PC-3 (cell line): Measurements from ENCODE around the gene KIF3A. TPM values are rescaled to one million over a fixed set of nuclear protein-coding genes. Genes with fewer than 3 reads are reported as not detected.

Source experiments
- ATAC-seq: fragments of 200-7000 bp; cut with Tn5 transposase; 2 replicates; pipeline ENCODE4 v1.9.1; 2020; ENCODE audit warnings: mild to moderate bottlenecking, moderate library complexity
- BruUV-seq: library from RNA; stranded (reverse); fragments of 400-500 nt; replicated peaks from 2 replicates; lab custom pipeline; 2021; lab: Mats Ljungman, UMichigan
- CTCF ChIA-PET: fragments of 300-600 bp; sonication (Branson Sonifier 250); formaldehyde crosslinking; loops from one replicate; lab custom pipeline; 2022; ENCODE audit warnings: antibody characterized with exemption; lab: Charles Lee
- POLR2A ChIA-PET: fragments of 300-600 bp; sonication (Branson Sonifier 250); formaldehyde crosslinking; loops from one replicate; lab custom pipeline; 2022; ENCODE audit warnings: antibody characterized with exemption; ENCODE audit not compliant: unreplicated experiment; lab: Charles Lee
- DNase-seq: peaks from one replicate; pipeline ENCODE4 v3.0.0-alpha.2; 2015
- H2AFZ ChIP-seq: fragments of 300-600 bp; sonication (generic); 2 replicates; pipeline ENCODE4 v1.6.0; 2016; ENCODE audit warnings: antibody characterized with exemption, low read length
- H3F3A ChIP-seq: fragments of 300-600 bp; sonication (generic); one replicate; pipeline ENCODE4 v1.6.0; 2017; ENCODE audit warnings: antibody characterized with exemption, low read length, control low read depth, mild to moderate bottlenecking; ENCODE audit not compliant: unreplicated experiment
- H3K27ac ChIP-seq: fragments of 300-600 bp; sonication (generic); 2 replicates; pipeline ENCODE4 v1.5.1; 2016; ENCODE audit warnings: mild to moderate bottlenecking, low read length
- H3K27me3 ChIP-seq: fragments of 300-600 bp; sonication (generic); 2 replicates; pipeline ENCODE4 v1.6.1; 2016; ENCODE audit warnings: low read length, mixed read lengths
- H3K36me3 ChIP-seq: fragments of 300-600 bp; sonication (generic); 2 replicates; pipeline ENCODE4 v1.6.1; 2016; ENCODE audit warnings: low read depth, mixed run types, low read length, mixed read lengths
- H3K4me1 ChIP-seq: fragments of 300-600 bp; sonication (generic); 2 replicates; pipeline ENCODE4 v1.5.1; 2016; ENCODE audit warnings: low read length; ENCODE audit not compliant: insufficient read depth
- H3K4me2 ChIP-seq: fragments of 300-600 bp; sonication (generic); 2 replicates; pipeline ENCODE4 v1.6.0; 2016; ENCODE audit warnings: low read length
- H3K4me3 ChIP-seq: fragments of 300-600 bp; sonication (generic); 2 replicates; pipeline ENCODE4 v1.5.1; 2016; ENCODE audit warnings: mild to moderate bottlenecking, low read length, mixed read lengths
- H3K79me2 ChIP-seq: fragments of 300-600 bp; sonication (generic); 2 replicates; pipeline ENCODE4 v1.6.1; 2017; ENCODE audit warnings: low read length, mixed read lengths
- H3K9ac ChIP-seq: fragments of 300-600 bp; sonication (generic); 2 replicates; pipeline ENCODE4 v1.6.0; 2016; ENCODE audit warnings: mild to moderate bottlenecking, low read length
- H3K9me2 ChIP-seq: fragments of 300-600 bp; sonication (generic); replicated peaks from 2 replicates; pipeline ENCODE4 v1.6.1; 2016; ENCODE audit warnings: mixed run types, low read length, mixed read lengths
- H3K9me3 ChIP-seq: fragments of 300-600 bp; sonication (generic); 2 replicates; pipeline ENCODE4 v1.6.1; 2016; ENCODE audit warnings: low read length, mixed read lengths
- H4K20me1 ChIP-seq: fragments of 300-600 bp; sonication (generic); 2 replicates; pipeline ENCODE4 v1.6.1; 2016; ENCODE audit warnings: low read length, mixed read lengths
- CTCF ChIP-seq: fragments of 300-600 bp; sonication (generic); conservative IDR thresholded peaks from 2 replicates; pipeline ENCODE4 v1.5.1; 2017; ENCODE audit warnings: antibody characterized with exemption, low read depth, mild to moderate bottlenecking, low read length
- EZH2 ChIP-seq: fragments of 300-600 bp; sonication (generic); IDR thresholded peaks from one replicate; pipeline ENCODE4 v1.6.1; 2017; ENCODE audit warnings: antibody characterized with exemption, mild to moderate bottlenecking, low read length; ENCODE audit not compliant: unreplicated experiment
- EZH2phosphoT487 ChIP-seq: fragments of 300-600 bp; sonication (generic); IDR thresholded peaks from 2 replicates; pipeline ENCODE4 v1.6.1; 2018; ENCODE audit warnings: mild to moderate bottlenecking, antibody characterized with exemption, low read length, borderline replicate concordance
- intact Hi-C: fragments of 100-400 bp; cut with micrococcal nuclease; formaldehyde crosslinking; loops from 2 replicates; pipeline ENCODE4 v1.9.0; 2023
- total RNA-seq: library from RNA; depleted of rRNA; stranded (reverse); fragments of >200 nt; gene quantifications from 2 replicates; pipeline ENCODE4 v1.2.3, GENCODE V29; 2014

KIF3A gene
- total RNA-seq, 1 experiment from 2014 or later: 5.7 TPM

- no TSS peak for BruUV-seq
- H3K9me2 ChIP-seq: no peaks in the 10 kb centered on the region
These were observed 24.2 kb upstream of the KIF3A start for GRCh38 chr5:132761321-132762240.

GRCh38 chr5:132760601-132761317 lies 23.4 kb upstream of the KIF3A start:
- DNase-seq (no peak), ATAC-seq (no peak)
- ChIA-PET CTCF (no interaction called here), POLR2A (no interaction called here)
- Histone ChIP-seq H3K36me3 (no peaks in the 10 kb centered on the region; the same call in 1 of the 2 replicates), H3K27me3 (no peaks in the 10 kb centered on the region), H2AFZ (no peak overlapping the region), H3K9me2 (no peaks in the 10 kb centered on the region), H3K9me3 (no peaks in the 10 kb centered on the region), H4K20me1 (no peaks in the 10 kb centered on the region), H3K4me2 (no peak overlapping the region), H3K9ac (no peak overlapping the region), H3F3A (no peaks in the 10 kb centered on the region), H3K27ac (no peak overlapping the region), H3K79me2 (no peaks in the 10 kb centered on the region), H3K4me1 (no peaks in the 10 kb centered on the region), H3K4me3 (no peak overlapping the region)
- no TSS peak for BruUV-seq
- intact Hi-C loops: no loop called here
- TF ChIP-seq EZH2: no peak
- no peak for TF ChIP-seq EZH2phosphoT487
- no peak for TF ChIP-seq CTCF

More at GRCh38 chr5:132761321-132762240, 24.2 kb upstream of the KIF3A start:
- ATAC-seq (no peak), DNase-seq (no peak)
- no peaks in the 10 kb centered on the region; the same call in 1 of the 2 replicates for H3K36me3 ChIP-seq
- H4K20me1 ChIP-seq: no peaks in the 10 kb centered on the region
- no peaks in the 10 kb centered on the region for H3F3A ChIP-seq
- intact Hi-C loops: no loop called here
- no peak overlapping the region for H3K27ac ChIP-seq
- no peaks in the 10 kb centered on the region for H3K4me1 ChIP-seq
- no peak overlapping the region for H2AFZ ChIP-seq
- H3K9me3 ChIP-seq: no peaks in the 10 kb centered on the region
- ChIA-PET CTCF (no interaction called here), POLR2A (no interaction called here)
- no peaks in the 10 kb centered on the region for H3K79me2 ChIP-seq
- no peak overlapping the region for H3K9ac ChIP-seq
- no peak overlapping the region for H3K4me3 ChIP-seq
- TF ChIP-seq EZH2 (no peak), CTCF (no peak), EZH2phosphoT487 (no peak)
- H3K4me2 ChIP-seq: no peak overlapping the region
- H3K27me3 ChIP-seq: no peaks in the 10 kb centered on the region

GRCh38 chr5:132760049-132760420 lies 22.7 kb upstream of the KIF3A start:
- CTCF ChIA-PET: no interaction called here
- H3K27ac ChIP-seq: no peak overlapping the region
- no peaks in the 10 kb centered on the region for H3K4me1 ChIP-seq
- no peaks in the 10 kb centered on the region; the same call in 1 of the 2 replicates for H3K36me3 ChIP-seq
- ATAC-seq (no peak), DNase-seq (no peak)
- POLR2A ChIA-PET: no interaction called here
- H3K27me3 ChIP-seq: no peaks in the 10 kb centered on the region
- no peaks in the 10 kb centered on the region for H3K9me3 ChIP-seq
- H4K20me1 ChIP-seq: no peaks in the 10 kb centered on the region
- H2AFZ ChIP-seq: no peak overlapping the region
- no peak overlapping the region for H3K4me2 ChIP-seq
- TF ChIP-seq EZH2 (no peak), CTCF (no peak), EZH2phosphoT487 (no peak)
- no peaks in the 10 kb centered on the region for H3K9me2 ChIP-seq
- no TSS peak for BruUV-seq
- no peaks in the 10 kb centered on the region for H3F3A ChIP-seq
- H3K4me3 ChIP-seq: no peak overlapping the region
- no peak overlapping the region for H3K9ac ChIP-seq
- H3K79me2 ChIP-seq: no peaks in the 10 kb centered on the region
- intact Hi-C loops: no loop called here
